ENCODE results near the gene OR6X1.
A peak's percentile ranks its signal among the peaks of the same experiment; 100 is the strongest.
"Not testable (repeated sequence)": the region's sequence is repeated elsewhere in the genome, so short reads cannot be mapped to it uniquely, and the experiment has no call there.

OR6X1 gene

DNA sequence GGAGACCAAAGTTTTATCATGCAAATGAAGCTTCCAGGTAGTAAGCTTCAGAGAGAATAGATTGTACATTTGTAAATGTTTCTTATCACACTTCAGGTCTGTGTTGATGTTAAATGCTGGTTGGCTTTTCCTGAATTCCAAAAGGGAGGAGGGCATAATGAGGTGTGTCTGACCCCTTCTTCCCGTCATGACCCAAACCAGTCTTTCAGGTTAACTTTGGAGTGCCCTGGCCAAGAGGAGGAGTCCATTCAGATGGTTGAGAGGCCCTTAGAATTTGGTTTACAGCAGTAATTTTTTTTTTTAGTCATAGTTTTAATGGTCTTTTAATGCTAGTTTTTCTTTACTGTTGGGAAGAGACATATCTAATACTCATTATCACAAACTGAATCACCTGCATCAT lies 2.5 kb downstream of the OR6X1 start:
- no peak for DNase-seq

DNA sequence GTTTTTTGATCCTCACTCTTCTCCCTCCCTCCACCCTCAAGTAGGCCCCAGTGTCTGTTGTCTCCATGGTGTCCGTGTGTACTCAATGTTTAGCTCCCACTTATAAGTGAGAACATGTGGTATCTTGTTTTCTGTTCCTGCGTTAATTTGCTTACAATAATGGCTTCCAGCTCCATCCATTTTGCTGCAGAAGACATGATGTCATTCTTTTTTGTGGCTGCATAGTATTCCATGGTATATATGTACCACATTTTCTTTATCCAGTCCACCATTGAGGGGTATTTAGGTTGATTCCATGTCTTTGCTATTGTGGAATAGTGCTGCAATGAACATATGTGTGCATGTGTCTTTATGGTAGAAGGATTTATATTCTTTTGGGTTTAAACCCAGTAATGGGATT lies 6.0 kb downstream of the OR6X1 start:
- not testable (repeated sequence) for DNase-seq

DNA sequence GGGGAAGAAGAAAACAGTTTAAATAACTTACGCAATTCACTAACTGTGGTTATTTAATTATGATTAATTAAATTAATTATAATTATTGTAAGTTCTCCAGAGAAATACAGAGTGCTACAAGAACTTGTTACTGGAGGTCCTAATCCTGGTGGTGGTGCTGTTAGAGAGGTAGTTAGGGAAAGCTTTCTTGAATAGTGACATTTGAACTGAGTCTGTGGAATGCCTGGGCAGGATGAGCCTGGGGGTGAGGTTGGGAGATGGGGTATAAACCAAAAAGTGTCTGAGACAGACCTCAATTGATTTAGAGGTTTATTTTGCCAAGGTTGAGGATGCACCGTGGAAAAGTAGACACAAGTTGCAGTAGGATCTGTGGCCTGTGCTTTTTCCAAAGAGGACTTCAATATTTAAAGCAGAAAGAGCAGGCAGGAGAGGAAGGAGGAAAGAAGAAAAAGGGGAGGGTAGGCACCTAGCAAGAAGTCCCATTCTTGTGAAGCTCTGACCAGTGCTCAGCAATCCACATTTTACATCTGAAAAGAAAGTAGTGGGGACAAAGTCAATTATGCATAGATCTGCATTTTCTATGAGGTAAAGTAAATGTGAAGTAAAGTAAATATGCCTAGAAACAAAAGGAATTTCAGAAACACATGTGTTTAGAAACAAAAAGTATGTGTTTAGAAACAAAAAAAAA lies 8.4 kb downstream of the OR6X1 start:
- no peak for DNase-seq

DNA sequence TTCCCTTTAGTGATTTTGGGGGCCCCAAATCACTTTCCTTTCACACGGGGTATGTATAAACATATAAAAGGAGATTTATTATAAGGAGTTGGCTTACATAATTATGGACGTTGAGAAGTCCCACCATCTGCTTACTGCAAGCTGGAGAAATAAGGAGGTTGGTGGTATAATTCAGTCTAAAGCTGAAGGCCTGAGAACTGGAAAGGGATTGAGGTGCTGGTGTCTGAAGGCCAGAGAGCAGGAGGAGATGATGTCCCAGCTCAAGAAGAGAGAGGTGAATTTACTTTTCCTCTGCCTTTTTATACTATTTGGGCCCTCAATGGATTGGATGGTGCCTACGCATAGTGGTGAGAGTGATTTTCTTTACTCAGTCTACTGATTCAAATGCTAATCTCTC lies 11.6 kb downstream of the OR6X1 start:
- no peak for DNase-seq

DNA sequence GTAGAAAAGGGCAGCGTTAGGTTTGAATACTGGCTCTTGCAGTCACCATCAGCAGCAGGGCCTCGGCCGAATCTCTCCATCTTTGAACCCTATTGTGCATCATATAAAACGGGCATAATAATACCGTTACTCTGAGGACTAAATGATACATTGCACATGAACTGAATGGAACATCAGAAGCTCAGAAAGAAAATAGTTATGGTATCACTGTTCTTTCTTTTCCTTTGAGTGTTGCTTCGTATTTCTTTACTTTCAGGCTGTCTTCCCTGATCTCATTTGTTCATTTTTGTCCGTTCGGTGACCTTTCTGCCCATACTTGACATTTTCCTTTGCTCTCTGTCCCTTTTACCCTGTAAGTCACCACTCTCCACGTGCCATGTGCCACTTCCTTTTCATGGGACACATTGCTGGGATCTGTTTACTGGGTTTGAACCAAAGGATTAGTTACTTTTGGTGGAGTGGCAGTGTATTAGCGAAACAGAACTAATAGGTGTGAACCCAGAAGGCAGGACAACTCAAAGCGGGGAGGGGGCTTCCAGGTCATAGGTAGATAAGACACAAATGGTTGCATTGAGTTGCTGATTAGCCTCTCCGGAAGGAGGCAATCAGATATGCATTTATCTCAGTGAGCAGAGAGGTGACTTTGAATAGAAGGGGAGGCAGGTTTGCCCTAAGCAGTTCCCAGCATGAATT lies 12.1 kb downstream of the OR6X1 start:
- peak; percentile 3 for DNase-seq

DNA sequence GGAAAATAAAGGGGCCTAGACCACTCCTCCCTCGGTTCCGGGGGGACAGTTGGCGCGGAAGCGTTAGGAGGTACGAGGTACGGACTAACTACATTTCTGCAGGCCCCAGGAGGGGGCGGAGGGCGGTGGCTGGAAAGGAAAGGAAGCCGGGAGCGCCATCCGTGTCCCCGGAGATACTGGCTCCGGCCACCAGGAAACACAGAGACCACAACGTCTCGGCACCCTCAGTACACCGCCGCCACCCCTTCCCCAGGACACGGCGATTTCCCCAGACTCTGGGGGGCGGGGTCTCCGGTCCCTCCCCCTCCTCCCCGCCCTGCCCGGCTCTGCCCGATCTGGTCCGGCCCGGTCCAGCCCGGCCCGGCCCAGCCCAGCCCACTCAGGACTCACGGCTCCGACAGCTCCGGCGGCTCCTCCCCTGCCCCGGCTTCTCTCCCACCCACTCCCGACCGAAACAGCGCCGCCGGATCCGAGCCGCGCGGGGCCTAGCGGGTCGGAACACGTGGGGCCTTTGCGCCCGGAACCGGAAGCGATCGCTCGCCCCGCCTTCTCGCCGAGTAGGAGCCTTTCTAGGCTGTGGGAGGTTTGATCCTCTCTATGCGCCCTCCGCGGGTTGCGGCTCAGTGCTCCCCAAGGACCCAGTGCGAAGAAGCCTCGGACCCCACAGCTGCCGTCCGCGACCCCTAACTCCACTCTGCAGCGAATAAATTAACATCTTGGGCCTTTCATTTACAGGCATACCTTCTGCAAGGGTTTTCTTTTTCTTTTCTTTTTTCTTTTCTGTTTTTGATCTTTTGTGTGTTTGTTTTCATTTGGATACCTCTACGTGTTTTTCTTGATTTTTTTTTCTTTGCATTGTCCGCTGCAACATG lies 12.9 kb downstream of the OR6X1 start, which contains the start of gene ZNF202:
Gene ZNF202, minus strand, starts transcription at position 502 of the 872 bp plus-strand sequence. CDS start 10,772 bp downstream, outside the sequence.
- peak; percentile 95 for DNase-seq

DNA sequence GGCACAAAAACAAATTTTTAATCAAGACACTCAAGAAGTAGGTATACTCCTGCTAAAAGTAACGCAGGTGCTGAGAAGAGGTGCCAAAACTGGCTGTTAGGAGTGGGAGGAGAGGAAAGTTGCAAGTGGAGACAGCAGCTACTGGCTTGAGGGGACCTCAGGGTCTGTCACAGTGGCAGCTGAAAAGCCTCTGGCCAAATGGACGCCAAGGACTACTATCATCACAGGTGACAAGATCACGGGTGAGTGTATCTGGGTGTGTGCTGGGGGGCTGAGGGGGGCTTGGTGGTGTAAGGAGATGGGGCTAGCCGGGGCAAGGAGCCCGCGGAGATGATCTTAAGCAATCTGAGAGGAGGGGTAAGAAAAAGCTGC lies 13.5 kb downstream of the OR6X1 start:
- no peak for DNase-seq

DNA sequence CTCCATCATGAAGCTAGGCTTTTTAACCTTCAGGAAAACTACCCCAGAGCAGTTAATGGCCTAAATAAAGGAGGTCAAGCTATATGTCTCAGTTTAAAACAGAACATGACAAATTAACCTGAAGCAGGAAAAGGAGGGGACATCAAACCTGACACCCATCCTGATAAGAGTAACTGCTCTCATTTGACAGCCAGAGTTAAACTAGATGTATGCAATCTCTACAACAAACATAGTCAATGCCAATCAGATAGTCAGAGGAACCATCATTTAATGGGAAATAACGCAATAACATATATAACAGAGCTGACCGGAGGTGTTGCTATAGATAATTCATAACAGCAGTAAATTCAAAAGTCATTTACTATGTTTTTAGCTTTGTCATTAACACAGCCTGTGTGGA lies 15.9 kb downstream of the OR6X1 start:
- no peak for DNase-seq

DNA sequence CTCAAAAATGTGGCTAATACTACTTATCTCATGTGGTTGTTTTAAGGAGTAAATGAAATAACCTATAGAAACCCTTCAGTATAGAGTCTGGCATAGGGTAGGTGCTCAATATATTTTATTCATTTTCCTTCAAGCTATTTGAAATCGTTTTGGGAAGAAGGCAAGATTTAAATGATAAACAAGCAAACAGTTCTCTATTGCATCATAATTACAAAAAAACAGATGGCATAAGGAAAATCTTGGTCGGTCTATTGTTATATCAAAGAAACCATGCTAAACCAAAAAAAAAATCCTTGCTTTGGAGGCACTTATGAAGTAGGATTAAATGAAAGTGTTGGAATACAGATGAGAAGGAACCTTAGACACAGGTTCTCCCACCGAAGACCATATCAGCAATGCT lies 17.5 kb downstream of the OR6X1 start:
- DNase-seq: no peak

DNA sequence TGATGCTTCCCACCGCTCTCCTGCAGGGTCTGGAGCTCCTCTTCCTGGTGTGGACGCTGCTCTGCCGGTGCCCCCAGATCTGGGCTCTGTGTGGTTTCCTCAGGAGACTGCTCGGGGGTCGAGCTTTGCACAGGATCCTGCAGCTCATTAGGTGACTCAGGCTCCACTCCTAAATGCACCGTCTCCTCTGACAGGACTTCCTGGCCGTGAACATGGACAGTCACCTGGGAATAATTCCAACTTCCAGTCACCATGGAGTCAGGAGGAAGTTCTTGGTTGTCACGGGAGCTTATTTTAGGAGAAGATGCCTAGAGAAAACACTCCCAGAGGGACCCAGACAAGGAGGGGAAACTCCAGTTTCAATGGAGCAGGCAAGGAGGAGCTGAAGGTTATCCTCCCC lies 24.7 kb downstream of the OR6X1 start:
- no peak for DNase-seq

DNA sequence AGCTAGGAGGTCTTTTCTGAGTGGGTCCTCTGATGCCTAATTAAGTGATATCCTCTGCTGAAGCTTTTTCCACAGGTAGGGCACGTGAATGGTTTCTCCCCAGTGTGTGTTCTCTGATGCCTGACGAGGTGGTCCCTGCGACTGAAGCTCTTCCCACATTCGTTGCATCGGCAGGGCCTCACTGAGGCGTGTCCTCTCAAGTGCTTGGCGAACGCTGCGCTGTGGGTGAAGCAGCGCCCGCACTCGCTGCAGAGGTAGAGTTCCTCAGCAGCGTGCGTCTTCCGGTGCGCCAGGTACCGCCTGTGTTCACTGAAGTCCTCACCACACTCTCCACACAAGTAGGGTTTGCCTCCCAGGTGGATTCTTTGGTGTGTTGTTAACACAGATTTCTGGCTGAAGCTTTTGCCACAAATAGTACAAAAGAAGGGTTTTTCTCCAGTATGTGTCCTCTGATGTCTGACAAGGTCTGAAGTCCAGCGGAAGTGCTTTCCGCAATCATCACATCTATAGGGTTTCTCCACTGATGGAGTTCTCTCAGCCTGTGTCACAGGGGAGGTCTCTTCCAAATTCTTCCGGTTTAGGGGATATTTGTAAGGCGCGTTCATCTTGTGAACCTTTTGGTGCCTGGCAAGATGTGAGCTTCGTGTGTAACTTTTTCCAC lies 28.2 kb downstream of the OR6X1 start:
- DNase-seq: no peak

DNA sequence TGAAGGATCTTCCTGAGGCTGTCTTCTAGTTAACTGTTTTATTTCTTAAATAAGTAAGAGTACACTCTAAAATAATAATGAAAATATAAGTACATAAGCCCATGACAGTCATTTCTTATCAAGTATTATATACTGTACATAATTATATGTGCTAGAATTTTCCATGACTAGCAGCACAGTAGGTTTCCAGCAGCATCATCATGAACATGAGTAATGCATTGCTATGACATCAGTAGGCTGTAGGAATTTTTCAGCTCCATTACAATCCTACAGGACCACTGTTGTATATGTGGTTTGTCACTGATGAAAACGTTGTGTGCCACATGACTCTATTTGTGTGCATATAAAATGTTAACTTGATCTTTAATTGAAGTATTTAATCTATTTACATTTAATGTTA lies 34.9 kb downstream of the OR6X1 start:
- no peak for DNase-seq

DNA sequence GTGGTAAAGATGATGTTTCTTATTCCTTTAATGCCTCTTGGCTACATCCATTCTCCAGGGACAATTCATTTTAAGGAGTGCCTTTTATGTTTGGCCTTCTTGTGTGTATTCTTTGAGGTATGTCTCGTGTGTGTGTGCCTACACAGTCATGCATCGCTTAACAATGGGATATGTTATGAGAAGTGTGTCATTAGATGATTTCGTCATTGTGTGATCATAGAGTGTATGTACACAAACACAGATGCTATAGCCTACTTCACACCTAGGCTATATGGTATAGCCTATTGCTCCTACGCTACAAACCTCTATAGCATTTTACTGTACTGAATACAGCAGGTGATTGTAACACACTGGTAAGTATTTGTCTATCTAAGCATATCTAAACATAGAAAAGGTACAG lies 35.8 kb downstream of the OR6X1 start:
- DNase-seq: no peak

DNA sequence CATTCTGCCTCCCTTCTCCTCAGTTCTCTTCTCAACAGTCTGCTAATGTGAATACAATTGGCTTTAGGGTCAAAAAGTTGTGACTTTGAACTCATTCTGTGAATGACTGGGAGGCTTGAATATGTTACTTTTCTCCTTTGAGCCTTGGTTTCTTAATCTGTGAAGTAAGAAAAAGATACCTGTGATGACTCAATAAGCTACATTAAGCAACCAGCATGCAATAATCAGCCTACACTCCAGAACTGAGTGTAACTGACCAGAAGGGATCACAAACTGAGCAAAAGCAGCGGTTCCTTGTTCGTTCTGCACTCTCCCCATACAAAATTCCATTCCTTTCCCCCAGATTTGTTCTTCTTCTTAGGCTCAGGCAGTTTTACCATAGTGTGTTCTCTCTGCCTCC lies 36.3 kb downstream of the OR6X1 start:
- no peak for DNase-seq

DNA sequence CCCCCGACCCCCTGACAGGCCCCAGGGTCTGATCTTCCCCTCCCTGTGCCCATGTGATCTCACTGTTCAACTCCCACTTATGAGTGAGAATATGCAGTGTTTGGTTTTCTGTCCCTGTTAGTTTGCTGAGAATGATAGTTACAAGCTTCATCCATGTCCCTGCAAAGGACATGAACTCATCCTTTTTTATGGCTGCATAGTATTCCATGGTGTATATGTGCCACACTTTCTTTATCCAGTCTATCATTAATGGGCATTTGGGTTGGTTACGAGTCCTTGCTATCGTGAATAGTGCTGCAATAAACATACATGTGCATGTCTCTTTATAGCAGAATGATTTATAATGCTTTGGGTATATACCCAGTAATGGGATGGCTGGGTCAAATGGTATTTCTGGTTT lies 41.7 kb downstream of the OR6X1 start:
- not testable (repeated sequence) for DNase-seq

DNA sequence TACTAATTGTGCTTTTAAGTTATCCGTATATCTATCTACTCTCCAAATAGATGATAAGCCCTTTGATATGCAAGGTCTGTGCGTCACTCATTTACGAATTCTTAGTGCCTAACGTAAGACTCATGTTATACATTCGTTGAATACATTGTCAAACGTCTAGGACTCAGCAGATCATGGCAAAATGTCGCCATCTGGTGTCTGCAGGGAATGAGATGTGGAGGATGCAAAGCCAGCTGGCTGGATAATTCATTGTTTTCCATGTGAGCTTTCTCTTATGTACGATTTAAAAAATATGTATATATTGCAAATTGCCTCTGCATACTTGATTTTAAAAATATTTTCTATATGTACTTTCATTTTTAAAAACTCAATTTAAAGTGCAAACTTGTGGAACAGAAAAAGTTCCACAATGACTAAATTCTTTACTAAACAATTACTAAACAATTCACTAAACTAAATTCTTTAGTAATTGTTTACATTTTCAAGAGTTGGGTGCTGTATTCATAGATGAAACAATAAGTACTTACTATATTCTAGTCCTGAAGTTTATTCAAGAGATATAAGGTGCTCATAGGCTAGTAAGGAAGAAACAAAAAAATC lies 46.6 kb downstream of the OR6X1 start:
- peak; percentile 69 for DNase-seq

DNA sequence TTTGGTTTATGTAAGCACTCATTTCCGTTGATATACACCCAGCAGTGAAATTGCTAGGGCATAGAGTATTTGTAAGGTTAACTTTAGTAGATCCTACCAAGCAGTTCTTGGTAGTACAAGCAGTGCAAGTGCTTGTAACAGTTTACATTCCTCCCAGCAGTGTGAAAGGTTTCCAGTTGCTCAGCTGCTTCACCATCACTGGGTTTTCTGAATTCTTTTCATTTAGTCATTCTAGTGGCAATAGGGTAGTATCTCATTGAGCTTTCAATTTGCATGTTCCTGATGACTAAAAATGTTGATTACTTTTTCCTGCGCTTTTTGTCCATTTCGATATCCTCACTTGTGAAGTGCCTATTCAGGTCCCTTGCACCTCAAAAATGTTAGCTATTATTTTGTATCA lies 47.1 kb downstream of the OR6X1 start:
- no peak for DNase-seq

DNA sequence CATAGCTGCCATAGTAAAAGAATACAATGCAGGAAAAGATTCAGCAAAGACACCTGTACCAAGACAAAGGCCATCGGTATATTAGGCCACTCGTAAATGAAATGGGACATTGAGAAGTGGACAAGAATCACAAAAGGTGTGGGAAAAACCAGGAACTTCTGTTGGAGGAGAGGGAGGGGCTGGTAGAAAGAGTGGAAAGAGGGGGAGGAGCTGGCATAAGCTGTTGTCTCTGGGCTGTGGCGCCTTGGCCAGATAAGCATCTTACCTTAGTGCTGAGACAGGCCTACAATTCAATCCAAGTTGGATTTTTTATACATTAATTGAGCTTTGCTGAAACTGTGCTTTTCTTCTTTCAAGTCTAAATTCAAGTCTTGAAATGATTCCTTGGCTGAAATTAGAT lies 50.0 kb downstream of the OR6X1 start:
- no peak for DNase-seq

Measured in CD4-positive, alpha-beta T cell treated with Interleukin-17A for 4 hours (primary cell).